GM13976 (cell line): ENCODE measurements around the gene SCLY.

Experiments
- DNase-seq: peaks from one replicate; pipeline ENCODE4 v3.0.0; 2012; ENCODE audit warnings: low spot score
- in situ Hi-C: fragments of 300-500 bp; cut with MboI; formaldehyde crosslinking; loops from one replicate; pipeline ENCODE4 v1.12.0; 2022; ENCODE audit warnings: low sequenced_read_pairs, mixed read lengths, inconsistent platforms; ENCODE audit not compliant: unreplicated experiment
- TF ChIP-seq, protein P1 (sequence below): IDR thresholded peaks from 2 replicates; pipeline ENCODE4 v1.5.1; 2012; ENCODE audit warnings: borderline replicate concordance, mild to moderate bottlenecking; ENCODE audit not compliant: insufficient read depth; ENCODE audit errors: extremely low read depth, missing control alignments, control extremely low read depth

SCLY gene

GRCh38 chr2:238081150-238081549 is 20.3 kb downstream of the SCLY start:
- TF ChIP-seq, protein P1, sequence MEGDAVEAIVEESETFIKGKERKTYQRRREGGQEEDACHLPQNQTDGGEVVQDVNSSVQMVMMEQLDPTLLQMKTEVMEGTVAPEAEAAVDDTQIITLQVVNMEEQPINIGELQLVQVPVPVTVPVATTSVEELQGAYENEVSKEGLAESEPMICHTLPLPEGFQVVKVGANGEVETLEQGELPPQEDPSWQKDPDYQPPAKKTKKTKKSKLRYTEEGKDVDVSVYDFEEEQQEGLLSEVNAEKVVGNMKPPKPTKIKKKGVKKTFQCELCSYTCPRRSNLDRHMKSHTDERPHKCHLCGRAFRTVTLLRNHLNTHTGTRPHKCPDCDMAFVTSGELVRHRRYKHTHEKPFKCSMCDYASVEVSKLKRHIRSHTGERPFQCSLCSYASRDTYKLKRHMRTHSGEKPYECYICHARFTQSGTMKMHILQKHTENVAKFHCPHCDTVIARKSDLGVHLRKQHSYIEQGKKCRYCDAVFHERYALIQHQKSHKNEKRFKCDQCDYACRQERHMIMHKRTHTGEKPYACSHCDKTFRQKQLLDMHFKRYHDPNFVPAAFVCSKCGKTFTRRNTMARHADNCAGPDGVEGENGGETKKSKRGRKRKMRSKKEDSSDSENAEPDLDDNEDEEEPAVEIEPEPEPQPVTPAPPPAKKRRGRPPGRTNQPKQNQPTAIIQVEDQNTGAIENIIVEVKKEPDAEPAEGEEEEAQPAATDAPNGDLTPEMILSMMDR = no peak
- in situ Hi-C loops = no loop called here
- DNase-seq = no peak

DNA sequence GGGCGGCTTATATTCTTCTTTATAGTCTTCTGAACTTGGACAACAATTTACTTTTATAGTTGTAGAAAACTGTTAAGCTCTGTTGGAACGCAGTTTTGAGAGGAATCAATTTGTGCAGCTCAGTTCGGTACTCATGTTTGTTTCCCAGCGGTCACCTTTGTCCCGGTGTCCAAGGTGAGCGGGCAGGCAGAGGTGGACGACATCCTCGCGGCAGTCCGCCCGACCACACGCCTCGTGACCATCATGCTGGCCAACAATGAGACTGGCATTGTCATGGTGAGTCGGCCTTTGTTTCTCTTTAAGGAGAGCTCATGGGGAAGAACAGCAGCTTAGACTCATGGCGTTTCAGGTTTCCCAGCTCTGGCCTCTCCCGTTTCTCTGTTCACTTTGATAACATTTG is 20.8 kb downstream of the SCLY start:
- DNase-seq = no peak
- in situ Hi-C loops = no loop called here
- TF ChIP-seq, protein P1 = no peak

DNA sequence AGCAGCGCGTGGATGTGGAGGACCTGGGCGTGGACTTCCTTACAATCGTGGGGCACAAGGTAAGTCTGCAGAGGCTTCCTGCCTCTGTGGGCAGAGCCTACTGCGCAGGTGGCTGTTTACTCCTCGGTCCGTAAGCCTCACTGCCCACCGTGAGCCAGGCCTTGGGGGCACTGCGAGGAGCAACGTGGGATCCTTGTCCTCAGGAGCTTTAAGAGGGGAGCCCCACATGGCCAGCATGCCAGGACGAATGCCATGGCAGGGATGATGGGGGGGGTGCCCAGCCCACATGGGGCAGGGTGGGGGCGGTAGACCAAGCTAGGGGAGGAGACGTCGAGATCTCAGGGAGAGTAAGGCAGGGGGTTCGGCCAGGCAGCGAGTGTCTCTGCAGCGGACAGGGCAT is 21.4 kb downstream of the SCLY start:
- TF ChIP-seq, protein P1 = no peak
- in situ Hi-C loops = no loop called here
- no peak for DNase-seq

DNA sequence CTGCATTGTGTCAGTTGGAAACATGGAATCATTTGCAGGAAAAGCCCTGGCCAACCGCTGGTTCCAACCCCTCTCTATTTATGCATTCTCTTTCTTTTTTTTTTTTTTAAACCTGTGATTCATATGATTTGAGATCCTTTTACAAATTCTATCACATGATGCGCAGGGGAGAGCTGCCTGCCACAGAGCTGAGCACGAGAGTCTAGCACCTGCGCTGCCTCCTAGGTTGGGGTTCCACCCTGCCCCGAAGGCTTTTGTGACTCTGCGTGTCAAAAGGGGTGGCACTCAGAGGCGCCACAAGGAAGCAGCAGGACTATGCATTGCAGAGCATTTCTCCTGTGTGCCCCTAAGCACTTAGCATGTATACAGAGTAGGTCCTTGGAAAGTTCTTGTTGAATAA is 22.0 kb downstream of the SCLY start:
- in situ Hi-C loops = no loop called here
- TF ChIP-seq, protein P1 = no peak
- DNase-seq = no peak

DNA sequence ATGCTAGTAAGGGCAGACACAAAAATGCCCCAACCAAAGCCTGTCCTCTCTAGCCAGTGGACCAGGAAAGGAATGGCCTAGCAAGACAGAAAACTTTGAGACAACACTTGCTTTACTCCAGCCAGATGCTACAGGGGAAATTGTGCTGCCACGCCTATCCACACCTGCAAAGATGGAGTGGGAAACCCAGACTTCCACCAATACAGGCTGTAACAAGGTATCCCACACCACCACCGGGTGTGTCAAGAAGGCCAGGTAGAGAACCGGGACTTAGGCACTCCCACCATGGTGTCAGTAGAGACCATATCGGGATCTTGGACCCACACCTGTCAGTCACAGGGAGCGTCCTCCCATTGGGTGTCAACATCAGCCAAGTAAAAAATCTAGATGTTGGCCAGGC is 23.1 kb downstream of the SCLY start:
- no peak for DNase-seq
- TF ChIP-seq, protein P1 = no peak
- in situ Hi-C loops = no loop called here

GRCh38 chr2:238084761-238085160 is 24.0 kb downstream of the SCLY start:
- in situ Hi-C loops = no loop called here
- TF ChIP-seq, protein P1 = no peak
- DNase-seq = no peak

DNA sequence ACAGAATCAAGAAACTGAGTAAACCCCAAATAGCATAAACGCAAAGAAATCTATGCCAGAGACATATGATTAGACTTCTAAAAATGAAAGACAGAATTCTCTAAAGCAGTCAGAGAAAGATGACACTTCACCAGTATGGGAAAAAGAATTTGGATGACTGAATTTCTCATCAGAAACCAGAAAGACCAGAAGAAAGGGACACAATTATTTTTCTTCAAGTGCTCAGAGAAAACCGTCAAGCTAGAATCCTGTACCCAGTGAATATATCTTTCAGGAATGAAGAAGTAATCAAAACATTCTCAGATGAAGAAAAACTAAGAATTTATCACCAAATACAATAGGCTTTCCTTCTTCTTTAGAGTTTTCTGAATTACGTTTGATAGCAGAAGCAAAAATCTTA is 25.1 kb downstream of the SCLY start:
- in situ Hi-C loops = no loop called here
- DNase-seq = no peak
- TF ChIP-seq, protein P1 = no peak
